Stomach (tissue), 9 donors: Measurements from ENCODE around the gene NUB1. TPM values are rescaled to one million over a fixed set of nuclear protein-coding genes. Genes with fewer than 3 reads are reported as not detected.

Experiments
- DNase-seq, 2 donors: peaks; one replicate each; pipeline versions ENCODE4 v3.0.0 to v3.0.0-alpha.2; 2013 to 2019
- H3K27ac ChIP-seq, 5 donors: fragments of 200-600 bp in 4 of 5; sonication (generic) in 4 of 5; one replicate each; pipeline ENCODE4 v1.5.1; 2013 to 2019; ENCODE audit warnings: mild to moderate bottlenecking in 1 of 5, moderate library complexity in 1 of 5
- H3K27me3 ChIP-seq, 3 donors: fragments of 200-600 bp; sonication (generic); one replicate each; pipeline ENCODE4 v1.5.1; 2017 to 2019; ENCODE audit warnings: mixed run types in 1 of 3
- H3K36me3 ChIP-seq, 4 donors: fragments of 200-600 bp; sonication (generic); 1 replicate in 3 of 4; 2 replicates in 1 of 4; pipeline ENCODE4 v1.5.1; 2016 to 2019
- H3K4me1 ChIP-seq, 4 donors: fragments of 200-600 bp; sonication (generic); one replicate each; pipeline ENCODE4 v1.5.1; 2016 to 2019
- H3K4me3 ChIP-seq, 4 donors: fragments of 200-600 bp; sonication (generic) in 3 of 4; one replicate each; pipeline ENCODE4 v1.5.1; 2016 to 2019; ENCODE audit warnings: mild to moderate bottlenecking in 1 of 4
- H3K9me3 ChIP-seq, 4 donors: fragments of 200-600 bp; sonication (generic); one replicate each; pipeline ENCODE4 v1.5.1; 2016 to 2019
- CTCF ChIP-seq, 7 experiments: fragments of 450-650 bp in 4 of 7; fragments of 200-600 bp in 3 of 7; sonication (generic) in 3 of 7; IDR thresholded peaks; one replicate each; pipeline ENCODE4 v1.5.1; 2016 to 2019; ENCODE audit warnings: antibody characterized with exemption in 7 of 7, control low read depth in 2 of 7, mild to moderate bottlenecking in 1 of 7
- EP300 ChIP-seq: sonication (generic); formaldehyde crosslinking; IDR thresholded peaks from one replicate; pipeline ENCODE4 v1.6.1; 2017; ENCODE audit warnings: antibody characterized with exemption
- POLR2A ChIP-seq, 4 donors: fragments of 450-650 bp; IDR thresholded peaks; one replicate each; pipeline ENCODE4 v1.6.1; 2016; ENCODE audit warnings: antibody characterized with exemption in 4 of 4, control low read depth in 2 of 4, mild to moderate bottlenecking in 1 of 4, moderate library complexity in 1 of 4
- POLR2AphosphoS5 ChIP-seq, 3 donors: sonication (generic); formaldehyde crosslinking; IDR thresholded peaks; one replicate each; pipeline ENCODE4 v1.6.1; 2016; ENCODE audit warnings: antibody characterized with exemption in 3 of 3
- WGBS, 5 donors: extraction: QIAGEN DNeasy Blood & Tissue Kit in 3 of 5; methylation state at CpG; one replicate each; pipeline versions ENCODE4 v1.1.5 to v1.1.7; 2013 to 2018; 5-methylcytosine and 5-hydroxymethylcytosine counted together
- intact Hi-C: fragments of 100-400 bp; cut with DNase I; formaldehyde crosslinking; loops from one replicate; pipeline ENCODE4 v1.15.1; 2023; ENCODE audit warnings: low total_unique reads
- polyA plus RNA-seq, 3 donors: library from polyadenylated mRNA; stranded (reverse); fragments of 200-250 nt; gene quantifications; one replicate each; pipeline ENCODE4 v1.2.3, GENCODE V29; 2013
- total RNA-seq, 5 donors: library from RNA; depleted of rRNA; stranded (reverse); fragments of >200 nt; gene quantifications; one replicate each; pipeline versions ENCODE4 v1.1.0 to v1.2.3, GENCODE V29; 2014 to 2016
- donor health status: healthy with polysubstance abuse.
- donor health status: Bipolar disorder and iron deficiency.
- donor health status: healthy.

Gene NUB1
- total and polyA plus RNA-seq, 8 donors, result 16.3 to 121 (median 32.5) TPM

- TF ChIP-seq CTCF (IDR thresholded peaks at IDR 0.05), result no peak
- DNase-seq, result no peak
- H3K27ac ChIP-seq, result no peak overlapping the region
Measured at GRCh38 chr7:151406051-151406875, 64.7 kb downstream of the NUB1 start.

GRCh38 chr7:151406886-151407583 is 65.4 kb downstream of the NUB1 start:
- DNase-seq, result no peak
- no peak overlapping the region for H3K27ac ChIP-seq
- intact Hi-C loops, result no loop called here
- no peak for TF ChIP-seq EP300
- WGBS, 5 donors, result 83 to 87% (median 86%) methylated on average over 7 to 9 of the region's 9 CpGs
- H3K9me3 ChIP-seq, result no peaks in the 10 kb centered on the region
- no peak overlapping the region for H3K4me3 ChIP-seq
- H3K36me3 ChIP-seq, result no peaks in the 10 kb centered on the region
- H3K27me3 ChIP-seq, result peaks cover 11 to 49% (median 32%) of the 10 kb centered on the region in 3 donors
- H3K4me1 ChIP-seq, result peaks cover 29 to 50% (median 37%) of the 10 kb centered on the region in 4 donors

More at GRCh38 chr7:151406051-151406875, 64.7 kb downstream of the NUB1 start:
- H3K27me3 ChIP-seq, result peaks cover 11 to 41% (median 30%) of the 10 kb centered on the region in 3 donors
- H3K4me3 ChIP-seq, result no peak overlapping the region
- no peaks in the 10 kb centered on the region for H3K9me3 ChIP-seq
- no peaks in the 10 kb centered on the region for H3K36me3 ChIP-seq
- H3K4me1 ChIP-seq, result peaks cover 29 to 50% (median 37%) of the 10 kb centered on the region in 4 donors
- 89 to 94% (median 91%) methylated on average over 23 to 24 of the region's 24 CpGs for WGBS, 5 donors
- intact Hi-C loops, result no loop called here

- no peaks in the 10 kb centered on the region for H3K36me3 ChIP-seq
- DNase-seq, result no peak
- intact Hi-C loops, result no loop called here
- H3K4me1 ChIP-seq, result peaks cover 29 to 46% (median 37%) of the 10 kb centered on the region in 4 donors
- H3K9me3 ChIP-seq, result no peaks in the 10 kb centered on the region
- peak overlapping the region in 4 of 5 donors; percentile 14 to 83 (median 57) for H3K27ac ChIP-seq
- H3K27me3 ChIP-seq, result peaks cover 11 to 55% (median 32%) of the 10 kb centered on the region in 3 donors
- WGBS, 5 donors, result 62 to 79% (median 71%) methylated on average over 7 of the region's 7 CpGs
- H3K4me3 ChIP-seq, result peak overlapping the region; percentile 51 to 55 (median 52)
- TF ChIP-seq EP300 (no peak), CTCF (IDR thresholded peaks at IDR 0.05) (no peak), POLR2A (IDR thresholded peaks at IDR 0.05) (no peak), POLR2AphosphoS5 (IDR thresholded peaks at IDR 0.05) (no peak)
Measured at GRCh38 chr7:151408498-151408838, 66.9 kb downstream of the NUB1 start.

GRCh38 chr7:151408839-151409666 is 67.4 kb downstream of the NUB1 start:
- Histone ChIP-seq H3K36me3 (no peaks in the 10 kb centered on the region), H3K9me3 (no peaks in the 10 kb centered on the region), H3K27me3 (peaks cover 11 to 55% (median 32%) of the 10 kb centered on the region in 3 donors), H3K4me1 (peaks cover 24 to 40% (median 34%) of the 10 kb centered on the region in 4 donors), H3K27ac (peak overlapping the region; percentile 45 to 83 (median 69)), H3K4me3 (peak overlapping the region; percentile 51 to 55 (median 52))
- peak in 1 of 2 donors; percentile 81 for DNase-seq
- 7 to 43% (median 10%) methylated on average over 19 to 61 of the region's 61 CpGs for WGBS, 5 donors
- TF ChIP-seq EP300 (no peak), POLR2A (IDR thresholded peaks at IDR 0.05) (no peak), POLR2AphosphoS5 (IDR thresholded peaks at IDR 0.05) (no peak), CTCF (IDR thresholded peaks at IDR 0.05) (no peak)
- intact Hi-C loops, result no loop called here
